H1 (cell line): ENCODE results near the gene FAM83B. TPM values are rescaled to one million over a fixed set of nuclear protein-coding genes. Genes with fewer than 3 reads are reported as not detected.

Source experiments
- CTCF ChIA-PET: fragments of 300-600 bp; sonication (Branson Sonifier 250); formaldehyde crosslinking; loops from one replicate; lab custom pipeline; 2021; ENCODE audit not compliant: partially characterized antibody; lab: Charles Lee
- POLR2A ChIA-PET: fragments of 300-600 bp; sonication (Branson Sonifier 250); formaldehyde crosslinking; loops from one replicate; lab custom pipeline; 2021; ENCODE audit warnings: inconsistent platforms; ENCODE audit not compliant: partially characterized antibody; lab: Charles Lee
- DNase-seq, 2 experiments: peaks; one replicate each; pipeline versions ENCODE4 v3.0.0 to v3.0.0-alpha.2; 2010 to 2022; ENCODE audit warnings: low spot score in 2 of 2, low read depth in 1 of 2, mixed read lengths in 1 of 2
- FAIRE-seq: peaks from 2 replicates; lab custom pipeline; 2011; peaks lifted over from hg19 to GRCh38; lab: Jason Lieb, UNC
- H2AFZ ChIP-seq: 2 replicates; pipeline ENCODE4 v1.8.1; 2012; ENCODE audit warnings: low read length, inconsistent platforms
- H2AK5ac ChIP-seq: 2 replicates; pipeline ENCODE4 v1.6.1; 2013; ENCODE audit warnings: low read depth, low read length
- H2BK120ac ChIP-seq: replicated peaks from 2 replicates; pipeline ENCODE3; 2013; ENCODE audit warnings: low read depth, low read length, inconsistent platforms
- H2BK12ac ChIP-seq: 2 replicates; pipeline ENCODE4 v1.6.1; 2013; ENCODE audit warnings: low read depth, low read length
- H2BK15ac ChIP-seq: 2 replicates; pipeline ENCODE4 v1.6.1; 2013; ENCODE audit warnings: low read length
- H2BK20ac ChIP-seq: 2 replicates; pipeline ENCODE4 v1.6.1; 2013; ENCODE audit warnings: low read length
- H2BK5ac ChIP-seq: 2 replicates; pipeline ENCODE4 v1.6.1; 2013; ENCODE audit warnings: low read depth, low read length
- H3K14ac ChIP-seq: 2 replicates; pipeline ENCODE4 v1.6.1; 2013; ENCODE audit warnings: inconsistent platforms; ENCODE audit not compliant: insufficient read length
- H3K18ac ChIP-seq: 2 replicates; pipeline ENCODE4 v1.6.1; 2013; ENCODE audit warnings: low read length; ENCODE audit errors: extremely low read depth
- H3K23ac ChIP-seq: 2 replicates; pipeline ENCODE4 v1.6.1; 2013; ENCODE audit warnings: inconsistent platforms; ENCODE audit not compliant: insufficient read length
- H3K23me2 ChIP-seq: 2 replicates; pipeline ENCODE4 v1.6.1; 2013; ENCODE audit warnings: low read depth, low read length
- H3K27ac ChIP-seq: 2 replicates; pipeline ENCODE4 v1.6.1; 2011; ENCODE audit warnings: low read depth, low read length, inconsistent platforms
- H3K27me3 ChIP-seq, 4 experiments: replicated peaks in 1 of 4; 1 replicate in 1 of 4; 2 replicates in 3 of 4; pipeline versions ENCODE4 v1.6.1 to v1.8.1; 2011 to 2013; ENCODE audit warnings: low read length in 3 of 4, mild to moderate bottlenecking in 3 of 4, inconsistent platforms in 2 of 4, mixed read lengths in 2 of 4, moderate library complexity in 1 of 4; ENCODE audit not compliant: control insufficient read depth in 3 of 4, insufficient read depth in 3 of 4; ENCODE audit errors: extremely low read depth in 1 of 4
- H3K36me3 ChIP-seq, 4 experiments: 2 replicates each; pipeline versions ENCODE4 v1.6.1 to v1.8.1; 2011 to 2013; ENCODE audit warnings: mild to moderate bottlenecking in 4 of 4, low read length in 3 of 4, moderate library complexity in 2 of 4, control low read depth in 1 of 4, inconsistent platforms in 1 of 4; ENCODE audit not compliant: insufficient read depth in 4 of 4, control insufficient read depth in 2 of 4
- H3K4ac ChIP-seq: replicated peaks from 2 replicates; pipeline ENCODE3; 2013; ENCODE audit warnings: low read length, low read depth, mixed read lengths, inconsistent platforms; ENCODE audit not compliant: insufficient read length
- H3K4me1 ChIP-seq, 4 experiments: replicated peaks in 1 of 4; 1 replicate in 1 of 4; 2 replicates in 3 of 4; pipeline versions ENCODE4 v1.6.1 to v1.8.1; 2011 to 2013; ENCODE audit warnings: low read length in 3 of 4, inconsistent platforms in 2 of 4, mixed read lengths in 1 of 4; ENCODE audit not compliant: insufficient read depth in 4 of 4, control insufficient read depth in 3 of 4
- H3K4me2 ChIP-seq, 2 experiments: 2 replicates each; pipeline versions ENCODE4 v1.6.1 to v1.8.1; 2011 to 2013; ENCODE audit warnings: low read depth in 2 of 2, low read length in 2 of 2, control low read depth in 1 of 2, inconsistent platforms in 1 of 2, mild to moderate bottlenecking in 1 of 2; ENCODE audit not compliant: insufficient read depth in 1 of 2
- H3K4me3 ChIP-seq, 4 experiments: fragments of 200-600, 300-600 bp in 1 of 4; sonication (generic), shearing (Covaris generic), sonication (Bioruptor Twin) in 1 of 4; 2 replicates each; pipeline versions ENCODE4 v1.5.1 to v1.8.1; 2011 to 2016; ENCODE audit warnings: low read length in 4 of 4, low read depth in 3 of 4, control low read depth in 2 of 4, inconsistent platforms in 2 of 4, mild to moderate bottlenecking in 2 of 4, mixed read lengths in 1 of 4, moderate library complexity in 1 of 4; ENCODE audit not compliant: insufficient read depth in 2 of 4; ENCODE audit errors: extremely low read depth in 1 of 4
- H3K56ac ChIP-seq: replicated peaks from 2 replicates; pipeline ENCODE3; 2013; ENCODE audit warnings: low read depth, mild to moderate bottlenecking, mixed read lengths, low read length, inconsistent platforms; ENCODE audit not compliant: insufficient read length
- H3K79me1 ChIP-seq: 2 replicates; pipeline ENCODE4 v1.6.1; 2013; ENCODE audit warnings: low read depth, low read length, control low read depth
- H3K79me2 ChIP-seq, 2 experiments: 2 replicates each; pipeline versions ENCODE4 v1.6.1 to v1.8.1; 2012 to 2013; ENCODE audit warnings: low read length in 2 of 2, mild to moderate bottlenecking in 2 of 2, inconsistent platforms in 1 of 2; ENCODE audit not compliant: insufficient read depth in 2 of 2, control insufficient read depth in 1 of 2
- H3K9ac ChIP-seq, 4 experiments: replicated peaks in 1 of 4; 1 replicate in 1 of 4; 2 replicates in 3 of 4; pipeline versions ENCODE4 v1.6.1 to v1.8.1; 2011 to 2013; ENCODE audit warnings: low read depth in 3 of 4, low read length in 3 of 4, control low read depth in 2 of 4, mild to moderate bottlenecking in 2 of 4, moderate library complexity in 2 of 4, inconsistent platforms in 1 of 4; ENCODE audit errors: extremely low read depth in 1 of 4
- H3K9me3 ChIP-seq, 2 experiments: 2 replicates each; pipeline versions ENCODE4 v1.6.1 to v1.8.1; 2012 to 2013; ENCODE audit warnings: mild to moderate bottlenecking in 2 of 2, moderate library complexity in 2 of 2, control low read depth in 1 of 2, inconsistent platforms in 1 of 2, low read depth in 1 of 2, low read length in 1 of 2, mixed read lengths in 1 of 2; ENCODE audit not compliant: insufficient read depth in 2 of 2
- H4K20me1 ChIP-seq, 2 experiments: replicated peaks in 1 of 2; 2 replicates each; pipeline versions ENCODE3 to v1.8.1; 2011 to 2013; ENCODE audit warnings: inconsistent platforms in 2 of 2, low read length in 2 of 2, mild to moderate bottlenecking in 1 of 2; ENCODE audit not compliant: insufficient read depth in 2 of 2, control insufficient read depth in 1 of 2
- H4K5ac ChIP-seq: 2 replicates; pipeline ENCODE4 v1.6.1; 2013; ENCODE audit warnings: low read length, low read depth, mixed read lengths, inconsistent platforms; ENCODE audit not compliant: insufficient read length
- H4K8ac ChIP-seq: 2 replicates; pipeline ENCODE4 v1.8.0; 2013; ENCODE audit warnings: mild to moderate bottlenecking, moderate library complexity, low read length, inconsistent platforms; ENCODE audit not compliant: insufficient read depth; ENCODE audit errors: extremely low read depth
- H4K91ac ChIP-seq: replicated peaks from 2 replicates; pipeline ENCODE3; 2013; ENCODE audit warnings: low read length, mixed read lengths, inconsistent platforms; ENCODE audit not compliant: insufficient read length
- BRCA1 ChIP-seq: IDR thresholded peaks from 2 replicates; pipeline ENCODE4 v1.6.1; 2012; ENCODE audit warnings: low read depth, low read length, improper control_type of control experiment
- EGR1 ChIP-seq: IDR thresholded peaks from 2 replicates; pipeline ENCODE4 v1.6.1; 2011; ENCODE audit warnings: low read depth, low read length, borderline replicate concordance
- GABPA ChIP-seq: IDR thresholded peaks from 2 replicates; pipeline ENCODE4 v1.6.1; 2011; ENCODE audit warnings: mild to moderate bottlenecking, low read length, moderate library complexity, borderline replicate concordance; ENCODE audit not compliant: insufficient read depth
- JUN ChIP-seq: IDR thresholded peaks from 2 replicates; pipeline ENCODE4 v1.6.1; 2011; ENCODE audit warnings: low read depth, mild to moderate bottlenecking, improper control_type of control experiment, low read length
- RNF2 ChIP-seq: fragments of 200-900, 300-1000 bp; sonication (generic); IDR thresholded peaks from 2 replicates; pipeline ENCODE4 v1.7.1; 2016; ENCODE audit warnings: borderline replicate concordance, low read depth, mild to moderate bottlenecking, antibody characterized with exemption, low read length; ENCODE audit not compliant: poor library complexity, severe bottlenecking; ENCODE audit errors: missing control alignments
- SIX5 ChIP-seq: IDR thresholded peaks from 2 replicates; pipeline ENCODE4 v1.6.1; 2011; ENCODE audit warnings: mild to moderate bottlenecking, low read depth, low read length
- SP2 ChIP-seq: IDR thresholded peaks from 2 replicates; pipeline ENCODE4 v1.6.1; 2012; ENCODE audit warnings: mild to moderate bottlenecking, low read length, inconsistent platforms
- TEAD4 ChIP-seq: IDR thresholded peaks from 2 replicates; pipeline ENCODE4 v1.6.1; 2012; ENCODE audit warnings: low read depth, low read length, inconsistent platforms, mixed read lengths
- ZNF274 ChIP-seq: IDR thresholded peaks from 2 replicates; pipeline ENCODE4 v1.7.0; 2012; ENCODE audit warnings: low read length, borderline replicate concordance; ENCODE audit errors: extremely low read depth
- WGBS, 2 experiments: shearing (Covaris generic) in 1 of 2; methylation state at CpG; one replicate each; pipeline versions ENCODE4 v1.1.6 to v1.1.7; 2013 to 2015; ENCODE audit warnings: low lambda C conversion rate in 2 of 2, mixed read lengths in 2 of 2, inconsistent platforms in 1 of 2, low coverage in 1 of 2, missing lambda C conversion rate in 1 of 2; ENCODE audit not compliant: insufficient replicate concordance in 2 of 2, insufficient coverage in 1 of 2, insufficient read length in 1 of 2; ENCODE audit errors: extremely low coverage in 1 of 2, missing lambda C conversion rate in 1 of 2; 5-methylcytosine and 5-hydroxymethylcytosine counted together
- polyA plus RNA-seq, 7 experiments: library from polyadenylated mRNA; depleted of rRNA in 3 of 7; stranded (reverse) in 5 of 7; unstranded in 2 of 7; fragments of >200 nt in 5 of 7; fragments of 200-250 nt in 2 of 7; gene quantifications; 1 replicate in 5 of 7; 2 replicates in 1 of 7; 4 replicates in 1 of 7; pipeline versions ENCODE4 v1.2.1 to v1.2.3, GENCODE V29; 2011 to 2013; ENCODE audit warnings: missing spikeins in 2 of 7, mixed read lengths in 2 of 7
- total RNA-seq: library from RNA; stranded (reverse); fragmentation: NEBNext Ultra II Directional; extraction: Animal tissue kit (Norgen Biotek cat#: 25700); gene quantifications from 2 replicates; pipeline ENCODE4 v1.2.1, GENCODE V29; 2021
- TF ChIP-seq, protein P1 (sequence below): IDR thresholded peaks from 2 replicates; pipeline ENCODE4 v1.6.1; 2012; ENCODE audit warnings: inconsistent platforms
- TF ChIP-seq, protein P2 (sequence below), 3 experiments: IDR thresholded peaks; 1 replicate in 2 of 3; 2 replicates in 1 of 3; pipeline versions ENCODE4 v1.5.1 to v1.6.1; 2011; ENCODE audit warnings: low read length in 3 of 3, mild to moderate bottlenecking in 3 of 3, inconsistent platforms in 2 of 3, low read depth in 1 of 3, moderate library complexity in 1 of 3; ENCODE audit not compliant: insufficient read depth in 1 of 3; ENCODE audit errors: control extremely low read depth in 1 of 3

Gene FAM83B
- total and polyA plus RNA-seq, 2 of the 8 experiments (the other 6 are each of a cell fraction or from before 2014, with no cell fraction given): 0.71 to 5.7 TPM

GRCh38 chr6:54981647-54982046 lies 135.1 kb downstream of the FAM83B start:
- no peak overlapping the region for H2BK15ac ChIP-seq
- H3K36me3 ChIP-seq: no peaks in the 10 kb centered on the region
- no peak overlapping the region for H4K91ac ChIP-seq
- no peak overlapping the region for H3K18ac ChIP-seq
- no peak overlapping the region for H2BK20ac ChIP-seq
- DNase-seq (no peak), FAIRE-seq (no peak)
- H3K79me2 ChIP-seq: no peaks in the 10 kb centered on the region
- H4K20me1 ChIP-seq: no peaks in the 10 kb centered on the region
- H2BK5ac ChIP-seq: no peak overlapping the region
- CTCF ChIA-PET: interaction anchor here (0.7 to 3.1 kb wide), 3 partner anchors 11 to 265 kb away, joined by 3 to 12 read pairs (median 3); no protein-coding TSS in a partner anchor
- H4K5ac ChIP-seq: no peak overlapping the region
- no peak overlapping the region for H3K9ac ChIP-seq
- 93% methylated on average over 3 of the region's 3 CpGs; no CpG with 5 or more reads in 1 of the 2 experiments for WGBS, 2 experiments
- H3K4me2 ChIP-seq: no peak overlapping the region
- no peaks in the 10 kb centered on the region for H3K9me3 ChIP-seq
- no peak overlapping the region for H3K14ac ChIP-seq
- no peaks in the 10 kb centered on the region for H3K79me1 ChIP-seq
- H4K8ac ChIP-seq: no peak overlapping the region
- no peaks in the 10 kb centered on the region for H3K27me3 ChIP-seq
- no peak overlapping the region for H2BK120ac ChIP-seq
- H2AK5ac ChIP-seq: no peak overlapping the region
- H3K4me3 ChIP-seq: no peak overlapping the region
- H3K27ac ChIP-seq: no peak overlapping the region
- H3K4me1 ChIP-seq: no peaks in the 10 kb centered on the region
- no peak overlapping the region for H3K4ac ChIP-seq
- POLR2A ChIA-PET: interaction anchor here (0.6 kb wide), 1 partner anchor 125 kb away, joined by 5 read pairs; no protein-coding TSS in a partner anchor
- H3K56ac ChIP-seq: no peak overlapping the region
- peak overlapping the region; percentile 5; the same call in 1 of the 2 replicates for H2AFZ ChIP-seq
- H2BK12ac ChIP-seq: no peak overlapping the region
- H3K23ac ChIP-seq: no peak overlapping the region
- H3K23me2 ChIP-seq: no peaks in the 10 kb centered on the region
- no peak for TF ChIP-seq ZNF274
- TF ChIP-seq, protein P1, sequence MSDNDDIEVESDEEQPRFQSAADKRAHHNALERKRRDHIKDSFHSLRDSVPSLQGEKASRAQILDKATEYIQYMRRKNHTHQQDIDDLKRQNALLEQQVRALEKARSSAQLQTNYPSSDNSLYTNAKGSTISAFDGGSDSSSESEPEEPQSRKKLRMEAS: no peak
- TF ChIP-seq RNF2: no peak
- no peak for TF ChIP-seq SP2
- no peak for TF ChIP-seq BRCA1
- no peak for TF ChIP-seq JUN
- TF ChIP-seq GABPA: no peak
- TF ChIP-seq SIX5: no peak
- TF ChIP-seq, protein P2, sequence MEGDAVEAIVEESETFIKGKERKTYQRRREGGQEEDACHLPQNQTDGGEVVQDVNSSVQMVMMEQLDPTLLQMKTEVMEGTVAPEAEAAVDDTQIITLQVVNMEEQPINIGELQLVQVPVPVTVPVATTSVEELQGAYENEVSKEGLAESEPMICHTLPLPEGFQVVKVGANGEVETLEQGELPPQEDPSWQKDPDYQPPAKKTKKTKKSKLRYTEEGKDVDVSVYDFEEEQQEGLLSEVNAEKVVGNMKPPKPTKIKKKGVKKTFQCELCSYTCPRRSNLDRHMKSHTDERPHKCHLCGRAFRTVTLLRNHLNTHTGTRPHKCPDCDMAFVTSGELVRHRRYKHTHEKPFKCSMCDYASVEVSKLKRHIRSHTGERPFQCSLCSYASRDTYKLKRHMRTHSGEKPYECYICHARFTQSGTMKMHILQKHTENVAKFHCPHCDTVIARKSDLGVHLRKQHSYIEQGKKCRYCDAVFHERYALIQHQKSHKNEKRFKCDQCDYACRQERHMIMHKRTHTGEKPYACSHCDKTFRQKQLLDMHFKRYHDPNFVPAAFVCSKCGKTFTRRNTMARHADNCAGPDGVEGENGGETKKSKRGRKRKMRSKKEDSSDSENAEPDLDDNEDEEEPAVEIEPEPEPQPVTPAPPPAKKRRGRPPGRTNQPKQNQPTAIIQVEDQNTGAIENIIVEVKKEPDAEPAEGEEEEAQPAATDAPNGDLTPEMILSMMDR (IDR thresholded peaks at IDR 0.05; ENCODE audit: control extremely low read depth in 1 of 3, insufficient read depth in 1 of 3, low read depth in 1 of 3, low read length in 3 of 3): no peak
- TF ChIP-seq TEAD4: no peak
- TF ChIP-seq EGR1: no peak
